Stimulated activated CD4-positive, alpha-beta T cell treated with anti-CD3 and anti-CD28 coated beads, Interleukin-2, amount 100 ng/mL, for 48 hours (primary cell): ENCODE data around the gene DEK.
"Not testable (repeated sequence)": the region's sequence is repeated elsewhere in the genome, so short reads cannot be mapped to it uniquely, and the experiment has no call there.

Source experiments
- DNase-seq, 2 donors: peaks; one replicate each; pipeline ENCODE4 v3.0.0-alpha.2; 2020

Gene DEK

GRCh38 chr6:18192026-18192425 is 72.3 kb downstream of the DEK start:
- no peak for DNase-seq

DNA sequence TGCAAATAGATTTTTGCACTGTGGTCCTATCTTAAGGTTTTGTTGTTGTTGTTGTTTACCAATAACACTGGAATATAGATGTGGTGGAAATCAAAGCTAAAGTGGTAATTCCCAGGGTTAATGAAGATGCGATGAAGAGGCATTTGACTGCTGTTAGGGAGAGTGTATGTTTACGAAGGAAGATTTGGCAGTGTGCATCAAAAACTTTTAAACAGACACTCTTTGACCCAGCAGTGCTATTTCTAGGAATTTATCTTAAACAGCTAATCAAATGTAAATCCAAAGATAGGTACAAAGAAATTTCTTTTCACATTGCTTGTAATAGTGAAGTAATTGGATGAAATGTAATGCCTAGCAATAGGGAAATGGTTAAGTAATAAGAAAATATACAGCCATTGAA is 75.1 kb downstream of the DEK start:
- no peak for DNase-seq

- no peak for DNase-seq
Observed at GRCh38 chr6:18187701-18188100, 76.6 kb downstream of the DEK start.

- DNase-seq, result no peak
Observed at GRCh38 chr6:18186540-18187250, 77.6 kb downstream of the DEK start.

GRCh38 chr6:18186033-18186432 is 78.3 kb downstream of the DEK start:
- DNase-seq, result no peak

DNA sequence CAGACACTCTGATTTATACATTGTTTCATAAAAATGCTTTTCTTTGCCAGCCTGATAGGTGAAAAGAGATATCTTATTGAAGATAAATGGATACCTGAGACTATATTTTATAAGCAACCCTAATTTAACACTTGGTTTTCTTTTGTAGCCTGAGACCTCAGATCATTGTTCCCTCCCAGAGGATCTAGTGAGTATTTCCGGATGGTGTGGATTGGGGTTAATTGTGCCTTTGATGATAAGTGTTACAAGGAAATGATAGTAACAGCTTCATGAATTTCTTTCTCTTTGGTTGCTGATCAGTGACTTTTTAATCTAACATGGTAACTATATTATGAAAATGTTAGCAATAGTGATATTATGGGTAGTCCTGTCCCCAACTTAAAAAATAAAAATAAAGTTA is 78.7 kb downstream of the DEK start:
- DNase-seq, result no peak

DNA sequence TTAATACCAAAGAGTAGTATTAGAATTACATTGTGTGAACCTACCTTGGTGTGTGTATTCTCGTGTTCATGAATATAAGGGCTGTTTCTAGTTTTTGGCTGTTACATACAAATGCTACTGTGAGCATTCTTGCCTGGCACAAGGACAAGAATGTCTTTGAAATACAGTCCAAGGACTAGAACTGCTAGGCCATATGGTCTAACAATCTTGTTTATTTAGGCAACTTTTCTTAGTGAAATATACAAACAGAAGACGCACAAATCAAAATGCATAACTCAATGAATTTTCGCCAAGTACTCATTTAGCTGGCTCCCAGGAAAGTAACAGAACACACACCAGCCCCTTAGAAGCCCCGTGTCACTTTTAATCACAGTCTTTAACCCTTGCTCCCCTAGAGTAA is 80.6 kb downstream of the DEK start:
- no peak for DNase-seq

GRCh38 chr6:18182568-18182967 is 81.8 kb downstream of the DEK start:
- DNase-seq, result no peak

DNA sequence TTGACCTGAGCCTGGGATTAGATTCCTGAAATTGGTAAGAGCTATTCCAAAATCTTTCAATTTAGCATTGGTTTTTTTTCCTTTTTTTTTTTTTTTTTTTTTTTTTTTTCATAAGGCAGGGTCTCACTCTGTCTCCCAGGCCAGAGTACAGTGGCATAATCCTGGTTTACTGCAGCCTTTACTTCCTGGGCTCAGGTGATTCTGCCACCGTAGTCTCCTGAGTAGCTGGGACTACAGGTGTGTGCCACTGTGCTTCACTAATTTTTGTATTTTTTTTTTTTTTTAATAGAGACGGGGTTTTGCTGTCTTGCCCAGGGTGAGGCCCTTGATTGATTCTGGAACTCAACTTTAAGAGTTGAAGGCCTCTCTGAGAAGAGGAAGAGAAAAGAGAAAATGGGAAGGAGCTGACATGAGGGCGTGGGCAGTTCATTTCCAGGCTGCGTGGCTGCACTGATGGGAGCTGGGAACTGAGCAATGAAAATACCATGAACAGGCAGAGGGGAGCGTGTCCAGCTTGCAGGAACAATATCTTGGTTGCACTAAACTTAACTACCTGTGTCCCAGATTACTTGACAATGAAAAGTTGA is 84.5 kb downstream of the DEK start:
- no peak for DNase-seq

DNA sequence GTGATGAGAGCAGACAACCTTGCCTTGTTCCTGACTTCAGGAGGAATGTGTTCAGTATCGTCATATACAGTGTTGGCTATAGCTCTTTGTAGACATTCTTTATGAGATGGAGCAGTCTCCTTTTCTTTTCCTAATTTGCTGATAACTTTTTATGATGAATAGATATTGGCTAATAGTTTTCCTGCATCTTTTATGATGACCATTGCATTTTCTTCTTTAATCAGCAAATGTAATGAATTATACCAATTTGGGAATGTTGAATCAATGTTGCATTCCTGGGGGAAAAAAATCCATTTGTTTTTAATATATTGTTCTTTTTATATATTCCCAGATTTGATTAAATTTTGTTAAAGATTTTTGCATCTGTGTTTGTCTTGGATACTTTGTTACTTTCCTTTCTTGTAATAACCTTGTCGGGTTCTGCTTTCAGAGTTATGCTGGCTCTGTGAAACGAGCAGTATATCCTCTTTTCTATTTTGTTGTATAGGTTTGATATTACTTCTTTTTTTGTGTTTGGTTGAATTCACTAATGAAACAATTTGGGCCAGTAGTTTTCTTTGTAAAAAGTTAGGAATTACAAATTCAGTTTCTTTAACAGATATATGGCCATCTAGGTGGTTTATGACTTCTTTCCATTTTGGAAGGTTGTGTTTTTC is 85.2 kb downstream of the DEK start:
- no peak for DNase-seq

DNA sequence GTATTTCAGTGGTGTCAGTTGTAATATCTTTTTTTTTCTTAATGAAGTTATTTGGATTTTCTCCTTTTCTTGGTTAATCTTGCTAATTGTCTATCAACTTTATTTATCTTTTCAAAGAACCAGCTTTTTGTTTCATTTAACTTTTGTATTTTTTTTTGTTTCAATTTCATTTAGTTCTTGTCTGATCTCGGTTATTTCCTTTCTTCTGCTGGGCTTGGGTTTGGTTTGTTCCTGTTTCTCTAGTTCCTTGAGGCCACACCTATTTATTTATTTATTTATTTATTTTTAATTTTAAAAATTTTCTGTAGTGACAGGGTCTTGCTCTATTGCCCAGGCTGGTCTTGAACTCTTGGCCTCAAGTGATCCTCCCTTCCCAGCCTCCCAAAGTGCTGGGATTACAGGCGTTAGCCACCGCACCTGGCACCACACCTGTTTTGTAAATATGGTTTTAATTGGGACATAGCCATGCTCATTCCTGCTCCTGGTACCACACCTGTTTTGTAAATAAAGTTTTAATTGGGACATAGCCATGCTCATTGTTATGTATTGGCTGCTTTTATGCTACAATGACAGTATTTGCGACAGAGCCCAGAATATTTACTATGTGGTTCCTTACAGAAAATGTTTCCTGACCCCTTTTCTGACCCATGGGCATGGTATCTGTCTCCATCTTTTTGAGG is 86.9 kb downstream of the DEK start:
- no peak for DNase-seq

DNA sequence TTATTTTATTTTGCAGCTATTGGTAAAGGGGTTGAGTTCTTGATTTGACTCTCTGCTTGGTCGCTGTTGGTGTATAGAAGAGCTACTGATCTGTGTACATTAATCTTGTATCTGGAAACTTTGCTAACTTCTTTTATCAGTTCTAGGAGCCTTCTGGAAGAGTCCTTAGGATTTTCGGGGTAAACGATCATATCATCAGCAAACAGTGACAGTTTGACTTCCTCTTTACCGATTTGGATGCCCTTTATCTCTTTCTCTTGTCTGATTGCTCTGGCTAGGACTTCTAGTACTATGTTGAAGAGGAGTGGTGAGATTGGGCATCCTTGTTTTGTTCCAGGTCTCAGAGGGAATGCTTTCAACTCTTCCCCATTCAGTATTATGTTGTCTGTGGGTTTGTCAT is 88.1 kb downstream of the DEK start:
- DNase-seq, result not testable (repeated sequence)
